Measurements from ENCODE around the gene ZNF571. TPM values are rescaled to one million over a fixed set of nuclear protein-coding genes. Genes with fewer than 3 reads are reported as not detected.

The ZNF571 gene
- total RNA-seq, 1 donor from 2014 or later, result 3.9 TPM

DNA sequence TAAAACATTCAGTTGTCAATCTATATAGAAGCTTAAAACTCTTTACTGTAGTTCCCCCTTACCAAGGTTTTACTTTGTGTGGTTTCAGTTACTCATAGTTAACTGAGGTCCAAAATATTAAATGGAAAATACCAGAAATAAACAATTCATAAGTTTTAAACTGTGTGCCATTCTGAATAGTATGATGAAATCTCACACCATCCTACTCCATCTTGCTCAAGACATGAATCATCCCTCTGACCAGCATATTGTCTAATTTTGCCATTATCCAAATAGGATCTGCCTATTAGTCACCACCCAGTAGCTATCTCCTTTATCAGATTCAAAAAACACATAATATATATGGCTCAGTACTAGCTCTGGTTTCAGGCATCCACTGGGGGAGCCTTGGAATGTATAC is 22.4 kb downstream of the ZNF571 start:
- TF ChIP-seq, protein P1, sequence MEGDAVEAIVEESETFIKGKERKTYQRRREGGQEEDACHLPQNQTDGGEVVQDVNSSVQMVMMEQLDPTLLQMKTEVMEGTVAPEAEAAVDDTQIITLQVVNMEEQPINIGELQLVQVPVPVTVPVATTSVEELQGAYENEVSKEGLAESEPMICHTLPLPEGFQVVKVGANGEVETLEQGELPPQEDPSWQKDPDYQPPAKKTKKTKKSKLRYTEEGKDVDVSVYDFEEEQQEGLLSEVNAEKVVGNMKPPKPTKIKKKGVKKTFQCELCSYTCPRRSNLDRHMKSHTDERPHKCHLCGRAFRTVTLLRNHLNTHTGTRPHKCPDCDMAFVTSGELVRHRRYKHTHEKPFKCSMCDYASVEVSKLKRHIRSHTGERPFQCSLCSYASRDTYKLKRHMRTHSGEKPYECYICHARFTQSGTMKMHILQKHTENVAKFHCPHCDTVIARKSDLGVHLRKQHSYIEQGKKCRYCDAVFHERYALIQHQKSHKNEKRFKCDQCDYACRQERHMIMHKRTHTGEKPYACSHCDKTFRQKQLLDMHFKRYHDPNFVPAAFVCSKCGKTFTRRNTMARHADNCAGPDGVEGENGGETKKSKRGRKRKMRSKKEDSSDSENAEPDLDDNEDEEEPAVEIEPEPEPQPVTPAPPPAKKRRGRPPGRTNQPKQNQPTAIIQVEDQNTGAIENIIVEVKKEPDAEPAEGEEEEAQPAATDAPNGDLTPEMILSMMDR (IDR thresholded peaks at IDR 0.05; ENCODE audit: insufficient read depth, low read length, severe bottlenecking), result no peak
- H3K36me3 ChIP-seq (ENCODE audit: control insufficient read depth, insufficient read depth, low read length), result no peaks in the 10 kb centered on the region
- DNase-seq (ENCODE audit: low read depth), result peak; percentile 78
- no peak overlapping the region for H3K4me3 ChIP-seq (ENCODE audit: low read depth, low read length)
- no peaks in the 10 kb centered on the region for H3K27me3 ChIP-seq (ENCODE audit: control insufficient read depth, insufficient read depth, low read length)
- no peak for FAIRE-seq

DNA sequence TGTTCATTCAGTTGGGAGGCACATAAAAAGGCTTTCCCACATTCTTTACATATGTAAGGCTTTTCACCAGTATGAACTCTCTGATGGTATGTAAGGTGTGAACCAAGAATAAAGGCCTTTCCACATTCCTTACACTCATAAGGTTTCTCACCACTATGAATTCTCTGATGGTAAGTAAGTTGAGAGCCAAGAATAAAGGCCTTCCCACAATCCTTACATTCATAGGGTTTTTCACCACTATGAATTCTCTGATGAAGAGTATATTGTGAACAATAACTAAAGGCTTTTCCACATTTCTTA is 29.3 kb downstream of the ZNF571 start:
- no peak for FAIRE-seq
- Histone ChIP-seq H3K36me3 (ENCODE audit: control insufficient read depth, insufficient read depth, low read length) (no peaks in the 10 kb centered on the region), H3K27me3 (ENCODE audit: control insufficient read depth, insufficient read depth, low read length) (no peaks in the 10 kb centered on the region), H3K4me3 (ENCODE audit: low read depth, low read length) (no peak overlapping the region)
- TF ChIP-seq, protein P1 (IDR thresholded peaks at IDR 0.05; ENCODE audit: insufficient read depth, low read length, severe bottlenecking), result no peak
- no peak for DNase-seq (ENCODE audit: low read depth)

DNA sequence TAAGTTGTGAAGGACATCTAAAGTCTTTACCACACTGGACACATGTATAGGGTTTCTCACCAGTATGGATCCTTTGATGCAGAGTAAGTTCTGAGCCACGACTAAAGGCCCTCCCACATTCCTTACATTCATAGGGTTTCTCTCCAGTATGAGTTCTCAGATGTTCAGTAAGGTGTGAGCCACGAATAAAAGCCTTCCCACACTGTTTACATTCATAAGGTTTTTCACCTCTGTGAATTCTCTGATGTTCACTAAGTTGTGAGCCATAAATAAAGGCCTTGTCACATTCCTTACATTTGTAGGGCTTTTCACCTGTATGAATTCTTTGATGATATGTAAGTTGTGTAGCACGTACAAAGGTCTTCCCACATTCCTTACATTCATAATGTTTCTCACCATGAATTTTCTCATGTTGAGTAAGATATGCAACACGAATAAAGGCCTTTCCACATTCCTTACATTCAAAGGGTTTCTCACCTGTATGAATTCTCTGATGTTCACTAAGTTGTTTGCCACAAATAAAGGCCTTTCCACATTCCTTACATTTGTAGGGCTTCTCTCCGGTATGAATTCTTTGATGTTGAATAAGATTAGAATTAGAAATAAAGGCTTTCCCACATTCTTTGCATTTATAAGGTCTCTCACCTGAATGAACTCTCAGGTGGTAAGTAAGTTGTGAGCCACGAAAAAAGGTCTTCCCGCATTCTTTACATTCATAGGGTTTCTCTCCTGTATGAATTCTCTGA is 29.8 kb downstream of the ZNF571 start:
- DNase-seq (ENCODE audit: low read depth) (no peak), FAIRE-seq (no peak)
- H3K4me3 ChIP-seq (ENCODE audit: low read depth, low read length), result no peak overlapping the region
- H3K27me3 ChIP-seq (ENCODE audit: control insufficient read depth, insufficient read depth, low read length), result no peaks in the 10 kb centered on the region
- H3K36me3 ChIP-seq (ENCODE audit: control insufficient read depth, insufficient read depth, low read length), result no peaks in the 10 kb centered on the region
- TF ChIP-seq, protein P1 (IDR thresholded peaks at IDR 0.05; ENCODE audit: insufficient read depth, low read length, severe bottlenecking), result no peak

DNA sequence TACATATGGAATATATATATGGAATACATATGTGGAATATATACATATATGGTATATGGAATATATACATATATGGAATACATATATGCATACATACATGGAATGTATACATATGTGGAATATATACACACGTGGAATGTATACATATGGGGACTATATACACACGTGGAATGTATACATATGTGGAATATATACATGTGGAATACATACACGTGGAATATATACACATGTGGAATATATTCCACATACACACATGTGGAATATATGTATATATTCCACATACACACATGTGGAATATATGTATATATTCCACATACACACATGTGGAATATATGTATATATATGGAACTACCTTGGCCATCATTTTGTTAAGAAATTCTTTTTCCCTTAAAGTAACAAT is 31.1 kb downstream of the ZNF571 start:
- no peak for FAIRE-seq
- Histone ChIP-seq H3K36me3 (ENCODE audit: control insufficient read depth, insufficient read depth, low read length) (no peaks in the 10 kb centered on the region), H3K27me3 (ENCODE audit: control insufficient read depth, insufficient read depth, low read length) (no peaks in the 10 kb centered on the region)

DNA sequence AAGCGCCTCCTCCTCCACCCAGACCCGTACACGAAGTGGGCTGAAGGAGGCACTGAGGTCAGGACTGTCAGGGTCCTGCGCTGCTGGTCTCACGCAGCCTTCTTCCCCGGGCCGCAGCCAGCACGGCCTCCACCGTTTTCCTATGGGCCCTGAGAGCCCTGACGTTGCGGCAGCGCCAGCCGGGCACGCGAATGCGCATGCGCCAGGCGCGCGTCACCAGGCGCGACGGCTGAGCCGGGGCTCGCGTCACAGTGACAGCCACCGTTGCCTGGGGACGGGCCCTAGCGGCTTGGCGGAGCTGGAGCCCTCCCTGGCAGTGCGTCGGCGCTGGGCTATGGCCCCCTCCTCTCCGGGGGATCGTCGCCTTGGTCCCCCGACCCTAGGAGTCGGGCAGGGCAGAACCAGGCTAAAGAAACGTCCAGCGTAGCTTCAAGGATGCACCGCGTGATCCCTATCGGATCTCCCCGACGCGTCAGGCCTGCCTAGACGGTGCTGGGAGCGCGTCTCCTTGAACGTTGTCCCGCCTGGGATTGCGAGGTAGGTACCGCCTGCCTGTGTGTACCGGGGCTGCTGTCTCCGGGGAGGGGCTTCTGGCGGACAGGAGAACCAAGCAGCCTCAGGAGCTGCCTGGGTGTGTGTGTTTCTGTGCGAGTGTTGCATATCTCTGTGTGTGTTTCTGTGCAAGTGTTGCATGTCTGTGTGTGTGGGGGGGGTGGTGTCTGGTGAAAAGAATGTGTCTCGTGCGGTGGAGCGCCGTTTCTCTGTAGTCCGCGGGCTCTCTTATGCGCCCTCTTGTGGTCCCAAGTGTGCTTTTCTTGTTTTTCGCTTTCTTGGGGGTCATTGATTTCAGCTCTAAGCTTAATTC is 43.2 kb downstream of the ZNF571 start:
- peak; percentile 40 for DNase-seq (ENCODE audit: low read depth)

More for the DNA sequence above, 31.1 kb downstream of the ZNF571 start:
- no peak overlapping the region for H3K4me3 ChIP-seq (ENCODE audit: low read depth, low read length)
- no peak for DNase-seq (ENCODE audit: low read depth)
- TF ChIP-seq, protein P1 (IDR thresholded peaks at IDR 0.05; ENCODE audit: insufficient read depth, low read length, severe bottlenecking), result no peak

More for the DNA sequence above, 43.2 kb downstream of the ZNF571 start:
- FAIRE-seq, result no peak
- H3K4me3 ChIP-seq (ENCODE audit: low read depth, low read length), result peak overlapping the region; percentile 82
- no peaks in the 10 kb centered on the region for H3K36me3 ChIP-seq (ENCODE audit: control insufficient read depth, insufficient read depth, low read length)
- TF ChIP-seq, protein P1 (IDR thresholded peaks at IDR 0.05; ENCODE audit: insufficient read depth, low read length, severe bottlenecking), result peak; percentile 71
- no peaks in the 10 kb centered on the region for H3K27me3 ChIP-seq (ENCODE audit: control insufficient read depth, insufficient read depth, low read length)

All from bronchial epithelial cell (primary cell).